HUES6 (cell line): ENCODE measurements around the gene HDDC3.

Experiments
- H3K27ac ChIP-seq: 2 replicates; pipeline ENCODE4 v1.7.0; 2013; ENCODE audit warnings: low read depth, mild to moderate bottlenecking, low read length, inconsistent platforms
- H3K27me3 ChIP-seq: 2 replicates; pipeline ENCODE4 v1.6.1; 2013; ENCODE audit warnings: low read length; ENCODE audit not compliant: control insufficient read depth, insufficient read depth
- H3K36me3 ChIP-seq: 2 replicates; pipeline ENCODE4 v1.6.1; 2013; ENCODE audit warnings: low read length; ENCODE audit not compliant: control insufficient read depth, insufficient read depth
- H3K4me1 ChIP-seq: 2 replicates; pipeline ENCODE4 v1.6.1; 2013; ENCODE audit warnings: low read length; ENCODE audit not compliant: control insufficient read depth, insufficient read depth
- H3K4me3 ChIP-seq: 2 replicates; pipeline ENCODE4 v1.5.1; 2013; ENCODE audit warnings: low read depth, low read length
- H3K9ac ChIP-seq: one replicate; pipeline ENCODE4 v1.6.1; 2013; ENCODE audit warnings: mild to moderate bottlenecking, low read length
- H3K9me3 ChIP-seq: 2 replicates; pipeline ENCODE4 v1.6.1; 2013; ENCODE audit warnings: low read depth, low read length; ENCODE audit not compliant: control insufficient read depth, insufficient read depth

HDDC3 gene

DNA sequence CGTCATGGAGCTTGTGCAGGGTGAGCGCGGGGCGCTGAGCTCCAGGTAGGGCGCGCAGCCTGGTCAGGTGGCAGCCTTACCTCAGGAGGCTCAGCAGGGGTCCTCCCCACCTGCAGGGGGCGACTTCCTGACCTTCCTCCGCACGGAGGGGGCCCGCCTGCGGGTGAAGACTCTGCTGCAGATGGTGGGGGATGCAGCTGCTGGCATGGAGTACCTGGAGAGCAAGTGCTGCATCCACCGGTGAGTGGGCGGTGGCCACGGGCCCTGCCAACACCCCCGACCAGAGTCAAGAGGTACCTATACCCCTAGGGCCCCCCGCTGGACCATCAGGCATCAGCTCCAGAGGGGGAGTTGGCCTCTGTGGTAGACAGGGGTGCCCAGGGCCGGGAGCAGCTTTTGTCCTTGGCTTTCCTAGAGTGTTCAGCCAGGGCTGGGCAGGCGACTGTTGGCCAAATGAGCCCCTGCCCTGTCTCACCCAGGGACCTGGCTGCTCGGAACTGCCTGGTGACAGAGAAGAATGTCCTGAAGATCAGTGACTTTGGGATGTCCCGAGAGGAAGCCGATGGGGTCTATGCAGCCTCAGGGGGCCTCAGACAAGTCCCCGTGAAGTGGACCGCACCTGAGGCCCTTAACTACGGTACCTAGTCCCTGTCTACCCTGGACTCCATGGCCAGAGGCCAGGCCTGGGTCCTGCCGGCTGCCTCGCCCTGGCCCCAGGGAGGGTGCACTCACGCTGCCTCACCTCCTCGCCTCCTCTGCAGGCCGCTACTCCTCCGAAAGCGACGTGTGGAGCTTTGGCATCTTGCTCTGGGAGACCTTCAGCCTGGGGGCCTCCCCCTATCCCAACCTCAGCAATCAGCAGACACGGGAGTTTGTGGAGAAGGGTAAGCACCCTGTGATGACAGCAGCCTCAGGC is 38.9 kb downstream of the HDDC3 start:
- Histone ChIP-seq H3K4me1 (no peaks in the 10 kb centered on the region), H3K9ac (no peak overlapping the region), H3K4me3 (no peak overlapping the region), H3K27ac (no peak overlapping the region), H3K9me3 (no peaks in the 10 kb centered on the region), H3K36me3 (peaks cover 39% of the 10 kb centered on the region), H3K27me3 (no peaks in the 10 kb centered on the region)

DNA sequence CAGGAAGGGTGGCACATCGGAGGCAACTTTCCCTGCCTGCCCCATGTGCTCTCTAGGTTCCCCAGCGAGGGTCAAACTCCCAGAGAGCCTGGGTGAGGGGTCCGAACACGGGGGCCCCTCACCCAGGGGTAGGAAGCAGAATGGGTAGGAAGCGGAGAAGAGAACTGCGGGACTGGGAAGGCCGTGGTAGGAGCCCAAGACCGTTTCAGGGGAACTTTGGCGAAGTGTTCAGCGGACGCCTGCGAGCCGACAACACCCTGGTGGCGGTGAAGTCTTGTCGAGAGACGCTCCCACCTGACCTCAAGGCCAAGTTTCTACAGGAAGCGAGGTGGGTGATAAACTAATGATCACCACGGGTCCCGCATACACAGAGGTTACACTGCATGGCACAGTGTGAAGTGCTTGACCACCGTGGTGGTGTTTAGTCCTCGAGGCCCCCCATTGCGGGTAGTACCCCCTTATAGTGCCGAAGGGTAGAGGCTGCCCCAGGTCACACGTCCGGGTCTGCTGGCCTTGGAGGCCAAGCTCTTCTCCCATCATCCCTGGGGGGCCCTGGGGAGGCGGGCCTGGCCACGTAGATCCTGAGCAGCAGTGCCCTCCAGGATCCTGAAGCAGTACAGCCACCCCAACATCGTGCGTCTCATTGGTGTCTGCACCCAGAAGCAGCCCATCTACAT is 39.7 kb downstream of the HDDC3 start:
- H3K9ac ChIP-seq, result no peak overlapping the region
- H3K36me3 ChIP-seq, result peaks cover 39% of the 10 kb centered on the region
- no peaks in the 10 kb centered on the region for H3K27me3 ChIP-seq
- no peaks in the 10 kb centered on the region for H3K9me3 ChIP-seq
- no peaks in the 10 kb centered on the region for H3K4me1 ChIP-seq
- no peak overlapping the region for H3K27ac ChIP-seq
- H3K4me3 ChIP-seq, result no peak overlapping the region

DNA sequence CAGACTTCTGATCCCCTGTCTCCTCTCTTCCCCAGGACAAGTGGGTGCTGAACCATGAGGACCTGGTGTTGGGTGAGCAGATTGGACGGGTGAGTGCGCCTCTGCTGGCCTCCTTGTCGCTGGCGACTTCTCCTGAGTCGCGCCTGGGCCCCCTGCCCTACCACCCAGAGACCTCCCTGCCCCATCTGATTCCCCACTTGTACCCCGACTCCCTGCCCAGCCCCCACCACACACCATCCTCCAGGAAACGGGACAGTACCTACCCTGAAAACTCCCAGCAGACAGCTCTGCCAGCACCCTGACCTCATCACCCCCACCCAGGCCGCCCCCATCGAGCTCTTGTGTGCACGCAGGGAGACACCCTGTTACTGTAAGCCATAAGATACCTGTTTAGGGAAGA is 40.3 kb downstream of the HDDC3 start:
- Histone ChIP-seq H3K4me3 (no peak overlapping the region), H3K36me3 (peaks cover 39% of the 10 kb centered on the region), H3K27me3 (no peaks in the 10 kb centered on the region), H3K9ac (no peak overlapping the region), H3K9me3 (no peaks in the 10 kb centered on the region), H3K27ac (no peak overlapping the region), H3K4me1 (no peaks in the 10 kb centered on the region)

DNA sequence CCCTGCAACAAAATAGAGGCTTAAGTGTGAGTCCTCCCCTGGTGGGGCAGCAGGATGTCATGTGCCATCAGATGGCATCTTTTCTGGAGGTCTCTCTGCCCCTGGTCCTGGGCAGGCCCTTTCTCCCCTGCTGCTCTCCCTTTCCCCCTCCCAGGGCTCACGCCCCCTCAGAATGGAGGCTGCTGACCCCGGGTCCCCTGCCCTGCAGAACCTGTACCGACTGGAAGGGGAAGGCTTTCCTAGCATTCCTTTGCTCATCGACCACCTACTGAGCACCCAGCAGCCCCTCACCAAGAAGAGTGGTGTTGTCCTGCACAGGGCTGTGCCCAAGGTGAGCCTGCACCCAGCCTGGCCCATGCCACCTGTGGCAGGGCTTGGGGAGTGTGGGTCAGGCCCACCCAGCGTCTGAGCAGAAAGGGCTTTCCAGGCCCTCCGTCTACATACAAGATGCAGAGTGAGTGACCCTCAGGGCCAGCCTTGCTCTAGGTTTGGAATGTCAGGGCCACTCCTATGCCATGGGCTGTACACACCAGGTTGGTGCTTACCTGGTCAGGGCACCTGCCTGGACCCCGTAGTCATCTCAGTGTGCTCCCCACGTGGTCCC is 40.9 kb downstream of the HDDC3 start:
- H3K9ac ChIP-seq, result no peak overlapping the region
- H3K27me3 ChIP-seq, result no peaks in the 10 kb centered on the region
- H3K4me3 ChIP-seq, result no peak overlapping the region
- no peaks in the 10 kb centered on the region for H3K4me1 ChIP-seq
- peaks cover 39% of the 10 kb centered on the region for H3K36me3 ChIP-seq
- H3K9me3 ChIP-seq, result no peaks in the 10 kb centered on the region
- H3K27ac ChIP-seq, result no peak overlapping the region

DNA sequence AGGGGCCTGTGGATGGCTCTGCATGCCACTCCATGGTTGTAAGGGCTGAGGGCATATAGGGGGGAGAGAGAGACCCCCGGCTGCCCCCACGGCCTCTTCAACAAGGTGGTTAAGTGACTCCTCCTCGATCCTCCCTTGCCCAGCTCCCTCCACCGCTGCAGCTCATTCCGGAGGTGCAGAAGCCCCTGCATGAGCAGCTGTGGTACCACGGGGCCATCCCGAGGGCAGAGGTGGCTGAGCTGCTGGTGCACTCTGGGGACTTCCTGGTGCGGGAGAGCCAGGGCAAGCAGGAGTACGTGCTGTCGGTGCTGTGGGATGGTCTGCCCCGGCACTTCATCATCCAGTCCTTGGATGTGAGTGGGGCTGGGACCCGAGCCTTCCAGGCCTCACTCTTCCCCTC is 41.5 kb downstream of the HDDC3 start:
- peaks cover under 1% of the 10 kb centered on the region for H3K4me1 ChIP-seq

DNA sequence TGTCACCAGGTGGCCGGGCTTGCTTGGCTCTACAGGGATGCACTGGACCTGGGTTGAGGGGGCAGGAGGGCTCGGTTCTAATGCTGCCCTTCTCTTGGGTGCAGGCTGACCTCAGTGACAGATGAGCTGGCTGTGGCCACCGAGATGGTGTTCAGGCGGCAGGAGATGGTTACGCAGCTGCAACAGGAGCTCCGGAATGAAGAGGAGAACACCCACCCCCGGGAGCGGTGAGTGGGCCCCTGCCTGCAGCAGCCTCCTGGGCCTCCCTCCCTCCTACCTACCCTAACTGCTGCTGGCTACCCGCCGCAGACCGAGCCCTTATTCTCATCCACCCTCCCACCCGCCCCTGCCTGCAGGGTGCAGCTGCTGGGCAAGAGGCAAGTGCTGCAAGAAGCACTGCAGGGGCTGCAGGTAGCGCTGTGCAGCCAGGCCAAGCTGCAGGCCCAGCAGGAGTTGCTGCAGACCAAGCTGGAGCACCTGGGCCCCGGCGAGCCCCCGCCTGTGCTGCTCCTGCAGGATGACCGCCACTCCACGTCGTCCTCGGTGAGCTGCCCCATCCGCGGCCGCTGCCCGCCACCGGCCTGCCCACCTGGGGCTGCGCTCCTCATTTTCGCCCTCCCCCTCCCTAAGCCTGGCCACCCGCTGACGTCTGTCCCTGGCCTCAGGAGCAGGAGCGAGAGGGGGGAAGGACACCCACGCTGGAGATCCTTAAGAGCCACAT is 42.5 kb downstream of the HDDC3 start:
- Histone ChIP-seq H3K9me3 (no peaks in the 10 kb centered on the region), H3K9ac (no peak overlapping the region), H3K27me3 (no peaks in the 10 kb centered on the region), H3K4me3 (no peak overlapping the region), H3K27ac (no peak overlapping the region), H3K4me1 (peaks cover 10% of the 10 kb centered on the region), H3K36me3 (peaks cover 31% of the 10 kb centered on the region)

More for the DNA sequence above, 41.5 kb downstream of the HDDC3 start:
- Histone ChIP-seq H3K4me3 (no peak overlapping the region), H3K9ac (no peak overlapping the region), H3K9me3 (no peaks in the 10 kb centered on the region), H3K27me3 (no peaks in the 10 kb centered on the region), H3K27ac (no peak overlapping the region), H3K36me3 (peaks cover 39% of the 10 kb centered on the region)

DNA sequence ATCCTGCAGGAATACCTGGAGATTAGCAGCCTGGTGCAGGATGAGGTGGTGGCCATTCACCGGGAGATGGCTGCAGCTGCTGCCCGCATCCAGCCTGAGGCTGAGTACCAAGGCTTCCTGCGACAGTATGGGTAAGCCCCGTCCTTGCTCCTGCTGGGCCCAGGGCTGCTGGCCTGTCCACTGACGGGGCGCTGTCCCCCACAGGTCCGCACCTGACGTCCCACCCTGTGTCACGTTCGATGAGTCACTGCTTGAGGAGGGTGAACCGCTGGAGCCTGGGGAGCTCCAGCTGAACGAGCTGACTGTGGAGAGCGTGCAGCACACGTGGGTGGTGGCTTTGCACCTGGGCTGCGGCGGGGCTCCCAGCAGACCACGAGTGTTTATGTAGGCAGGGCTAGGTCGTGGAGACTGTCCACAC is 43.0 kb downstream of the HDDC3 start:
- H3K27me3 ChIP-seq, result no peaks in the 10 kb centered on the region
- H3K4me1 ChIP-seq, result peaks cover 14% of the 10 kb centered on the region
- no peak overlapping the region for H3K4me3 ChIP-seq
- H3K27ac ChIP-seq, result no peak overlapping the region
- peaks cover 30% of the 10 kb centered on the region for H3K36me3 ChIP-seq
- H3K9me3 ChIP-seq, result no peaks in the 10 kb centered on the region
- no peak overlapping the region for H3K9ac ChIP-seq

DNA sequence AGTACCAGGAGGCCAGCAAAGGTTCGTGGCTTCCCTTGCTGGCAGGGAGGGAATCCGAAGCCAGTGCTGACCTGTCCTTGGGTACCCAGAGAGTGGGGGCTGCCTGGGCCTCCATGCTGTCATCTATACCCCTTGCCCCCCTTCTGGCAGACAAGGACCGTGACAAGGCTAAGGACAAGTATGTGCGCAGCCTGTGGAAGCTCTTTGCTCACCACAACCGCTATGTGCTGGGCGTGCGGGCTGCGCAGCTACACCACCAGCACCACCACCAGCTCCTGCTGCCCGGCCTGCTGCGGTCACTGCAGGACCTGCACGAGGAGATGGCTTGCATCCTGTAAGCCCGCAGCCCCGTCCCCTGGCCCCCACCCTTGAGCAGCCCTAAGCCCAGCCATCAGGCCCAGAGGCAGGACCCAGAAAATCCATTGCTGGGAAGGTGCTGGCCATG is 45.3 kb downstream of the HDDC3 start:
- peaks cover 25% of the 10 kb centered on the region for H3K4me1 ChIP-seq
- no peak overlapping the region for H3K9ac ChIP-seq
- H3K36me3 ChIP-seq, result peaks cover 15% of the 10 kb centered on the region
- no peak overlapping the region for H3K27ac ChIP-seq
- no peaks in the 10 kb centered on the region for H3K27me3 ChIP-seq
- H3K9me3 ChIP-seq, result no peaks in the 10 kb centered on the region
- no peak overlapping the region for H3K4me3 ChIP-seq

DNA sequence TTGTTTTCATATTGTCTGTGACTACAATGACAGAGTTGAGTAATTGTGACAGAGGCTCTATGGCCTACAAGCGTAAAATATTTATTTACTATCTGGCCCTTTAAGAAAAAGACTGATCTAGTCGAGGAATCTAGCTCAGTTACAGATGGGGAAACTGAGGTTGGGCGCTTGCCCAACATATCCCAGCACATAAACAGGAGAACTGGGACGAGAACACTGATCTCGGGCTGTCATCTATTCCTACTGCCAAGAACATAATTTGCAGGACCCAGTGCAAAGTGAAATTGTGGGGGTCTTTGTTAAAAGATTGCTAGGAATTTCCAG is 46.1 kb downstream of the HDDC3 start:
- Histone ChIP-seq H3K36me3 (peaks cover 14% of the 10 kb centered on the region), H3K4me1 (peaks cover 25% of the 10 kb centered on the region), H3K4me3 (no peak overlapping the region), H3K9ac (no peak overlapping the region), H3K27ac (no peak overlapping the region), H3K27me3 (no peaks in the 10 kb centered on the region), H3K9me3 (no peaks in the 10 kb centered on the region)

DNA sequence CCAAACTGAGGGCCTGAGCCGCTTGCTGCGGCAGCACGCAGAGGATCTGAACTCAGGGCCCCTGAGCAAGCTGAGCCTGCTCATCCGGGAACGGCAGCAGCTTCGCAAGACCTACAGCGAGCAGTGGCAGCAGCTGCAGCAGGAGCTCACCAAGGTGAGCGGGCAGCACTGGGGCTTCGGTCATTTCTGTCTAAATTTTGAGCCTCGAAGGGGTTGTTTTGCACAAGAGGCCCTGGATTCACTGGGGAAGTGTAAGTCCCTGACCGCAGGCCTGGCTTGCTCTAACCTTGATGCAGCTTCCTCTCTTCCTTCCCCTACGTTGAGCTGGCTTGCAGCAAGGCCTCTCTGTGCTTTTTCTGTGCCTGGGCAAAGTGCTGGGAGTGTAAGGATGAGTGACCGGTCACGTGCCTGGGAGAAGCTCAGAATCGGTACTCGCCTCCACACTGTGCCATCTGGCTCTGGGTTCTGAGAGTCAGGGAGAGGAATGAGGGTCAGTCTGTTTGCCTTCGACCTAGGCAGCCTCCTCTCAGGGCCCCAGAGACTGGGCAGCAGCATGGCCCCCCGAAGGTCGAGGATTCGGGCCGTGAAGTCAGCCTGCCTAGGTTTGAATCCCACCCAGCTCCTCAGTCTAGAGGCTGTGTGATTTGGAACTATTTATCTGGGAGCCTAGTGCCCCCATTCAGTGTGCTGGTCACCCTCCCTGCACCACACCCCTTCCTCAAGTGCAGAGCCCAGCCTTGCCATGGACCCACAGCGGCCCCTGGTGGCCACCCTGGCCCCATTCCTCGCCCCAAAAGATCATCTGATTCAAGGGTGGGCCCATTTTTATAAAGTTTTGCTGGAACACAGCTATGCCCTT is 46.7 kb downstream of the HDDC3 start:
- peaks cover 25% of the 10 kb centered on the region for H3K4me1 ChIP-seq
- no peaks in the 10 kb centered on the region for H3K9me3 ChIP-seq
- no peaks in the 10 kb centered on the region for H3K27me3 ChIP-seq
- no peak overlapping the region for H3K27ac ChIP-seq
- H3K36me3 ChIP-seq, result peaks cover 16% of the 10 kb centered on the region
- H3K9ac ChIP-seq, result no peak overlapping the region
- H3K4me3 ChIP-seq, result no peak overlapping the region
